ENCODE measurements around the gene WNT16. TPM values are rescaled to one million over a fixed set of nuclear protein-coding genes. Genes with fewer than 3 reads are reported as not detected.

The WNT16 gene, protein sequence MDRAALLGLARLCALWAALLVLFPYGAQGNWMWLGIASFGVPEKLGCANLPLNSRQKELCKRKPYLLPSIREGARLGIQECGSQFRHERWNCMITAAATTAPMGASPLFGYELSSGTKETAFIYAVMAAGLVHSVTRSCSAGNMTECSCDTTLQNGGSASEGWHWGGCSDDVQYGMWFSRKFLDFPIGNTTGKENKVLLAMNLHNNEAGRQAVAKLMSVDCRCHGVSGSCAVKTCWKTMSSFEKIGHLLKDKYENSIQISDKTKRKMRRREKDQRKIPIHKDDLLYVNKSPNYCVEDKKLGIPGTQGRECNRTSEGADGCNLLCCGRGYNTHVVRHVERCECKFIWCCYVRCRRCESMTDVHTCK
- total RNA-seq, result 0.58 TPM

DNA sequence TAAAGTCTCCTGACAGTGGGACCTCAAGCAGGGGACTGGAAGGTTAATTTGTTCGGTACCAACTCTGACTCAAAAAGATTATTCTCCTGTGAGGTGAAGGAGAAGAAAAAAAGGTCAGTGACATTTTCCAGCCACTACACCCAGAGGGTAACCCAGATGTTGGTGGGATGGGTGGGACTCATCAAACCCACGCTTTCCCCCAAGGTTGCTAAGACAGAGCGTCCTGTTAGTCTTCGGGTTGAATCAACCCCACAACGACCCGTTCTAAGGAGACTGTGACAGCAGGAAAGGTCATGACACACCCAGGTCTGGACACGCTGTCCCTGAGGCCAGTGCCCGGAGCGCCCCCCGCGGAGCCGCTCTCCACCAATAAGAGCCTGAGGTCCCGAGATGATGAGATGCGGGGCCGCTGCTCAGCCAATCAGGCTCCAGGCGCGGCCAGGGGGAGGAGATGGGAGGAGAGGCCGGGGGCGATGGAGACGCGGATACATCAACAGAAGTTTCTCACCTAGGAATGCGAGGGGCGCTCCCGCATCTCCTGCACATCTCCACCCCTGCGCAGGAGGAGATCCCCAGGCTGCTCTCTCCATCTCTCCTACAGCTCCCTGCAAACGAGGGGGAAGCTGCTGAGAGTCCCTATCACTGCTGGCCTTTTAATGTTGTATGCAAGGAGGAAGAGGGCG lies at the start of gene WNT16:
Gene WNT16, plus strand, starts transcription at position 493 of the 683 bp plus-strand sequence. CDS start 293 bp downstream, outside the sequence.

Other genes with a start within 250 kb of the WNT16 start
- 77.5 TPM for gene FAM3C, start 67.3 kb downstream of the WNT16 start, total RNA-seq

Measured in metanephros (tissue), 1 donor.